WERI-Rb-1 (cell line): ENCODE measurements around the gene TAS1R3.
A peak's percentile ranks its signal among the peaks of the same experiment; 100 is the strongest.

Experiments used
- DNase-seq: peaks from one replicate; pipeline ENCODE4 v3.0.0-alpha.2; 2020
- H3K27ac ChIP-seq: fragments of 250-450 bp; sonication (Bioruptor Pico); 2 replicates; pipeline ENCODE4 v1.5.1; 2020; ENCODE audit warnings: mild to moderate bottlenecking, moderate library complexity
- H3K27me3 ChIP-seq: fragments of 250-450 bp; sonication (Bioruptor Pico); 2 replicates; pipeline ENCODE4 v1.5.1; 2021; ENCODE audit warnings: mild to moderate bottlenecking, low read depth, moderate library complexity; ENCODE audit not compliant: insufficient read depth, severe bottlenecking
- H3K36me3 ChIP-seq: fragments of 250-450 bp; sonication (Bioruptor Pico); 2 replicates; pipeline ENCODE4 v1.5.1; 2020; ENCODE audit warnings: mild to moderate bottlenecking, moderate library complexity
- H3K4me3 ChIP-seq: 2 replicates; pipeline ENCODE4 v1.5.1; 2011; ENCODE audit warnings: low read depth, mild to moderate bottlenecking, control low read depth, low read length
- H3K9me3 ChIP-seq: fragments of 250-450 bp; sonication (Bioruptor Pico); 2 replicates; pipeline ENCODE4 v1.5.1; 2021; ENCODE audit warnings: mild to moderate bottlenecking, moderate library complexity; ENCODE audit not compliant: severe bottlenecking
- TF ChIP-seq, protein P1 (sequence below): IDR thresholded peaks from 2 replicates; pipeline ENCODE4 v1.5.1; 2011; ENCODE audit warnings: low read depth, mild to moderate bottlenecking, control low read depth, inconsistent platforms, low read length

Gene TAS1R3

DNA sequence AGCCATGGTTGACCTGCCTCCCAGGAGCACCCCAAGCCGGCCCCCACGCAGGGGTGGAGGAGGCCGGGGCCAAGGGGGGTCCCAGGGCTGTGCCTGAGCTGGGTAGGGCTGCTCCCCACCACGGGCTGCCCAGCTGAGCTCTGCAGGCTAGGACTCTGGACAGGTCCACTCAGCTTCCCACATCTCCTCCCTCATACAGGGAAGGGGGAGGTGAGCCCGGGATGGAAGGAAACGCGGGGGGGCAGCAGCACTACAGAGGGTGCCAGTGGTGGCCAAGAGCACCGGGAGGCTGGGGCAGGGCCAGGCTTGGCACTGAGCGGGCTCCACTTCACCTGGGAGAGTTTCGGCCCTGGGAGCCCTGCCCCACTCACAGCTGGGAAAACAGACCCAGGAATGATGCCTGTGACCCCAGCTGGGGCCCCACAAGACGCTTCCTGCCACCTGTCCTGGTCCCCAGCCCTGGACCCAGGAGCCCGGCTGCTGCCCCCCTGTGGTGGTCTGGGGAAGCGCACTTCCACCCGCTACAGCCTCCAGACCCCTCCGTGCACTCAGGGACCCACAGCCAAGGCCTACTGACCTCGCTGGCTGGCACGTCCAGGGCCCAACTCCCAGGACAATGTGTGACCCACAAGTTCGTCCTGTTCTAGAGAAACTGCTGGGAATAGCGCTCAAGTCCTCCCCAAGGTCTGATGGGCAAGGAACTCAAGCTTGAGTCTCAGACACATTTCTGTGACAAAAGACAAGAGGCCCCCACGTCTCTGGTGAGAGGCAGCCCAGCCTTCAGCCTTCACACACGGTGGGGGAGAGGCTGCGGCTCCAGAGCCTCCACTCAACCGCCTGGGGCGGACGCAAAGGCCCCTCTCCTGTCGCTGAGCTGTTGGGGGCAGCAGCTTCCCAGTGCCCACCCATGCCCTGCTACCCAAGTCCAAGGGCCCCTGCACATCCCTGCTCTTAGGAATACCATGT, 40.9 kb downstream of the TAS1R3 start:
- no peak overlapping the region for H3K4me3 ChIP-seq
- TF ChIP-seq, protein P1, sequence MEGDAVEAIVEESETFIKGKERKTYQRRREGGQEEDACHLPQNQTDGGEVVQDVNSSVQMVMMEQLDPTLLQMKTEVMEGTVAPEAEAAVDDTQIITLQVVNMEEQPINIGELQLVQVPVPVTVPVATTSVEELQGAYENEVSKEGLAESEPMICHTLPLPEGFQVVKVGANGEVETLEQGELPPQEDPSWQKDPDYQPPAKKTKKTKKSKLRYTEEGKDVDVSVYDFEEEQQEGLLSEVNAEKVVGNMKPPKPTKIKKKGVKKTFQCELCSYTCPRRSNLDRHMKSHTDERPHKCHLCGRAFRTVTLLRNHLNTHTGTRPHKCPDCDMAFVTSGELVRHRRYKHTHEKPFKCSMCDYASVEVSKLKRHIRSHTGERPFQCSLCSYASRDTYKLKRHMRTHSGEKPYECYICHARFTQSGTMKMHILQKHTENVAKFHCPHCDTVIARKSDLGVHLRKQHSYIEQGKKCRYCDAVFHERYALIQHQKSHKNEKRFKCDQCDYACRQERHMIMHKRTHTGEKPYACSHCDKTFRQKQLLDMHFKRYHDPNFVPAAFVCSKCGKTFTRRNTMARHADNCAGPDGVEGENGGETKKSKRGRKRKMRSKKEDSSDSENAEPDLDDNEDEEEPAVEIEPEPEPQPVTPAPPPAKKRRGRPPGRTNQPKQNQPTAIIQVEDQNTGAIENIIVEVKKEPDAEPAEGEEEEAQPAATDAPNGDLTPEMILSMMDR = peak; percentile 91
- no peaks in the 10 kb centered on the region for H3K27me3 ChIP-seq
- peak overlapping the region; percentile 48 for H3K27ac ChIP-seq
- peak; percentile 83 for DNase-seq
- H3K9me3 ChIP-seq = peaks cover 4% of the 10 kb centered on the region
- H3K36me3 ChIP-seq = peaks cover 39% of the 10 kb centered on the region

DNA sequence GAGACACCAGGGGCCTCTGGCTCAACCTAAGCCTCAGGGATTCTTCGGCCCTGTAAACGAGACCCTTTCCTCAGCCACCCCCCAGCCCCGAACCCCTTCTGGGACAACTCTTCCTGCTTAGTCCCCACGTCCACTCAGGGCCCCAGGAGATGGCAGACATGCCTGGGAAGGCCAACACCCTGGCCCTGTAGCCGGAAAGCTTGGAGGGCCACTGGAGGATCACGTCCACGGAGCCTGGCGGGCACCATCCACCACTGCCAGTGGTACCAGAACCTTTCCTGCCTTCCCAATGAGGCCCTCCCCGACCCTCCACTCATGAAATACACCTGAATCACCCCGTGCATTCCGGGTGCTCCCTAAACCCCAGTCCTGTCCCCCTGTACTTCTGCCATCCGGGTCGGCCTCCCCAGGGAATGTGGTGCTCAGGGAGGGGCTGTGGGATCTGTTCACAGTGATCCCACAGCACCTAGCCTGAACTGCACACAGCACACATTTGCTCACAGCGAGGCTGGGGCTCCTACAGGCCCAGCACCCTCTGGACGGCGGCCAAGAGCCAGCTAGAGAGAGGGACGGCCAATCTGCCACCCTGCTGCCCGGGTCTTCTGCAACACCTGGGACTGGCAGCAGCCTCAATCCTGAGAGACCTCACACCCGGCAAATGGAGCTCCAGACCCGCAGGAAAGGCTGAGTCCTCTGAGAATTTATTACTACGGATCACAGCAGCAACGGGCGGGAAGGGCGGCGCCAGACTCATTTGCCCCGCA, 42.2 kb downstream of the TAS1R3 start:
- Histone ChIP-seq H3K4me3 (no peak overlapping the region), H3K9me3 (no peaks in the 10 kb centered on the region), H3K36me3 (peaks cover 39% of the 10 kb centered on the region), H3K27me3 (no peaks in the 10 kb centered on the region), H3K27ac (no peak overlapping the region)
- no peak for DNase-seq
- TF ChIP-seq, protein P1 = no peak

DNA sequence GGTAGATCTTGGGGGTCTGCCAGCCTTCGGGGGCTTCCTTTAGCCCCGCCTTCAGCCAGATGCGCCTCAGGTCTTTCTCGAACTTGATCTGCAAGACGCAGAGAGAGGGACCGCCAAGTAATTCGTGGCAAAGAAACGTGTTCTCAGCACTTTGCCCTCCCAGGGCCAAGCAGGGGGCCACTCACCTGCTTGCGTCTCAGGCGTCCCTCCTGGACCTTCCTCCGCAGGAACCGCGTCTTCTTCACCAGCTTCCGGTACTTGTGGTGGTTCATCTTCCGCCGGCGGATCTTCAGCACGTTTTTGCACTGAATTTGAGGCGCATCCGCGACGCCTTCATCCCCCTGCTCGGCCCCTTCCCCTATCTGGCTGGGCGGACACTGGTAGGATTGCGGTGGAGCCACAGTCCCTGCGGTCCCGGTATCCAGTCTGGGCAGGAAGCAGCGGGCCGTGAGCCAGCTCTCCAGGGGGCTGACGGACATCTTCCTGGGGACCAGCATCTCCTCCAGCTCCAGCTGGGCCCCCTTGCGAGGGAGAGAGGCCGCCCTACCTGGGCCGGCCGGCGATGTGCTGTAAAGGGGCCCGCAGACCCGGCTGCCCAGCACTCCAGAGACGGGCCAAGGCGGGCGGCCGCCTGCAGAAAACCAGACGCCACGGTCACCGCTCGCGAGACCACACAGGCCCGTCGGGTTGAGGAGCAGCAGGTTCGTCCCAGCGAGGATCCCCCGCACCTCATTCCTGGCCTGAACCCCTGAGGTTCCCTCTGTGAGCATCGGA, 42.9 kb downstream of the TAS1R3 start:
- peak overlapping the region; percentile 92 for H3K27ac ChIP-seq
- H3K9me3 ChIP-seq = no peaks in the 10 kb centered on the region
- TF ChIP-seq, protein P1 = no peak
- DNase-seq = no peak
- no peaks in the 10 kb centered on the region for H3K27me3 ChIP-seq
- peaks cover 39% of the 10 kb centered on the region for H3K36me3 ChIP-seq
- peak overlapping the region; percentile 93 for H3K4me3 ChIP-seq

DNA sequence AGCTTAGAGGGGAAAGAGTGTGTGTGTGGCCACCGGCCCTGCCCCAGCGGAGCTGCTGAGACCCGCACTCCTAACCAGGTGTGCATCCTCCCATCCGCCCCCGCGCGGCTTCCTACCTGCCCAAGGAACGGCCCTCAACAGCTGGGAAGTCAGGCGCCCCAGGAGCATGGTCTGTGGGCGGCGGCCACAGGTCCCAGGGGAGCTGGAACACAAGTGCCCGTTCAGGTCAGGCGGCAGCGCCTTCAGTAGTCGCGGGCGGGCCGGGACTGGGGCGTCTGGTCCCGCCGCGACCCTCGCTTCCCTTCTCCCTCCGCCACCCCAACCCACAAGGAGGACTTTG, 43.5 kb downstream of the TAS1R3 start:
- no peaks in the 10 kb centered on the region for H3K27me3 ChIP-seq
- no peaks in the 10 kb centered on the region for H3K9me3 ChIP-seq
- TF ChIP-seq, protein P1 = no peak
- no peak for DNase-seq
- H3K27ac ChIP-seq = peak overlapping the region; percentile 92
- peaks cover 39% of the 10 kb centered on the region for H3K36me3 ChIP-seq
- H3K4me3 ChIP-seq = peak overlapping the region; percentile 93

DNA sequence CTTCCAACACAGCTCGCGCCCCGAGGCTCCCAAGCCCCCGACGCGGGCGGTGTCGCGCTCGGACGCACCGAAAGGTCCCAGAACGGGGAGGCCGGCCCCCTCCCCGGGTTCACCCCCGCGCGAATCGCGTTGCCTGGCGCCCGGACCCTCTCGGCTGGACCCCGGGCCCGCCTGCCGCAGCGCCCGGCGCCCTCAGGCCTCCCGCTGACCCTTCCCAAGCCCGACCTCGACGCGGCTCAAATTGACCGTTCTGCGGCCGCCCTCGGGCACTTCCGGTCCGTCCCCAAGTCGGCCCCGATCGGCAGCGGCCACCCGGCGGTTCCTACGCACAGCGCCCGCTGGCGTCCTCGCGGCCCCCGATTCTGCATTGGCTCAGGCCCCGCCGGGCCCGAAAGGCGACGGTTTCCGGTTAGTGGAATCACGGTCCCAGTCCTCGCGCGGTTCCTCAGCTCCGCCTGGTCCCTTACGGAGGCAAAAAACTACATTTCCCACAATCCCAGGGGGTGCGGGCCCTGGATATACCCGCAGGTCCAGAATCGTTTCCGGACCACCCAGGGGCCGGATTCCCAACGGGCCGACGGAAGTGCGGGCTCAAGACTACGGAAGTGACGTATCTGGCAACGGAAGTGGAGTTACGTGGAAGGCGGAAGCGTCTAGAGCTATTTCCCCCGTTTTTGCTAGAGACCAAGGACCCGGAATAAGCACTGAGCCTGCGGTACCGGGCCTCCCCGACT, 44.0 kb downstream of the TAS1R3 start, which contains the start of gene AURKAIP1:
Gene AURKAIP1 (minus strand): TSS at position 279 of the 734 bp plus-strand sequence. CDS start 451 bp downstream, outside the sequence.
- peak within 1 kb of the TSS; percentile 93 for H3K4me3 ChIP-seq
- no peaks in the 10 kb centered on the region for H3K27me3 ChIP-seq
- peak within 1 kb of the TSS; percentile 92 for H3K27ac ChIP-seq
- H3K9me3 ChIP-seq = no peaks in the 10 kb centered on the region
- peaks cover 39% of the 10 kb centered on the region for H3K36me3 ChIP-seq
- TF ChIP-seq, protein P1 = no peak
- peak; percentile 98 for DNase-seq
